Chondrocyte (in vitro differentiated cells): ENCODE data around the gene PTPN12. TPM values are rescaled to one million over a fixed set of nuclear protein-coding genes. Genes with fewer than 3 reads are reported as not detected.

ENCODE experiments used
- DNase-seq: peaks from one replicate; pipeline ENCODE4 v3.0.0; 2021; ENCODE audit warnings: mixed read lengths, low spot score
- H3K27ac Mint-ChIP-seq: one replicate; pipeline ENCODE4 v1.8.0; 2021; ENCODE audit warnings: mild to moderate bottlenecking, moderate library complexity, mixed read lengths; ENCODE audit not compliant: unreplicated experiment
- H3K27me3 Mint-ChIP-seq: 2 replicates; pipeline ENCODE4 v1.8.0; 2021; ENCODE audit warnings: low read depth, mixed read lengths
- H3K36me3 Mint-ChIP-seq: 2 replicates; pipeline ENCODE4 v1.8.0; 2021; ENCODE audit warnings: low read depth, mixed read lengths
- H3K4me1 Mint-ChIP-seq: 2 replicates; pipeline ENCODE4 v1.8.0; 2021; ENCODE audit warnings: low read depth, mild to moderate bottlenecking, mixed read lengths
- H3K4me3 Mint-ChIP-seq: one replicate; pipeline ENCODE4 v1.8.0; 2021; ENCODE audit warnings: mild to moderate bottlenecking, moderate library complexity, mixed read lengths; ENCODE audit not compliant: unreplicated experiment
- H3K9me3 Mint-ChIP-seq: 2 replicates; pipeline ENCODE4 v1.8.0; 2021; ENCODE audit warnings: low read depth, mixed read lengths
- CTCF ChIP-seq: fragments of 200-600 bp; sonication (generic); IDR thresholded peaks from 2 replicates; pipeline ENCODE4 v1.5.0; 2021; ENCODE audit warnings: antibody characterized with exemption, mild to moderate bottlenecking, moderate library complexity
- total RNA-seq: library from RNA; stranded (reverse); gene quantifications from 3 replicates; pipeline ENCODE4 v1.2.1, GENCODE V29; 2021

The PTPN12 gene
- total RNA-seq, 1 donor from 2014 or later = 68.2 TPM

GRCh38 chr7:77665161-77665560 is 128.1 kb downstream of the PTPN12 start:
- H3K4me1 Mint-ChIP-seq = peaks cover 7% of the 10 kb centered on the region
- TF ChIP-seq CTCF = no peak
- no peaks in the 10 kb centered on the region for H3K9me3 Mint-ChIP-seq
- peaks cover 6% of the 10 kb centered on the region for H3K36me3 Mint-ChIP-seq
- DNase-seq = no peak
- no peak overlapping the region for H3K4me3 Mint-ChIP-seq
- H3K27me3 Mint-ChIP-seq = no peaks in the 10 kb centered on the region
- H3K27ac Mint-ChIP-seq = no peak overlapping the region

GRCh38 chr7:77667459-77668086 is 130.5 kb downstream of the PTPN12 start:
- Mint-ChIP-seq H3K27ac (no peak overlapping the region), H3K9me3 (no peaks in the 10 kb centered on the region), H3K4me1 (peaks cover 12% of the 10 kb centered on the region), H3K36me3 (peaks cover 6% of the 10 kb centered on the region), H3K4me3 (no peak overlapping the region), H3K27me3 (no peaks in the 10 kb centered on the region)
- DNase-seq = no peak
- TF ChIP-seq CTCF = no peak

- no peak for TF ChIP-seq CTCF
- DNase-seq = no peak
- H3K9me3 Mint-ChIP-seq = no peaks in the 10 kb centered on the region
- H3K36me3 Mint-ChIP-seq = no peaks in the 10 kb centered on the region
- no peak overlapping the region for H3K27ac Mint-ChIP-seq
- no peaks in the 10 kb centered on the region for H3K27me3 Mint-ChIP-seq
- no peak overlapping the region for H3K4me3 Mint-ChIP-seq
- H3K4me1 Mint-ChIP-seq = peaks cover 19% of the 10 kb centered on the region
Measured at GRCh38 chr7:77674878-77675277, 137.8 kb downstream of the PTPN12 start.

GRCh38 chr7:77679608-77680007 is 142.5 kb downstream of the PTPN12 start:
- peak overlapping the region; percentile 82 for H3K27ac Mint-ChIP-seq
- H3K4me3 Mint-ChIP-seq = no peak overlapping the region
- no peaks in the 10 kb centered on the region for H3K27me3 Mint-ChIP-seq

GRCh38 chr7:77680266-77680665 is 143.2 kb downstream of the PTPN12 start:
- H3K27me3 Mint-ChIP-seq = no peaks in the 10 kb centered on the region
- no peak for TF ChIP-seq CTCF
- H3K4me1 Mint-ChIP-seq = peaks cover 24% of the 10 kb centered on the region
- H3K9me3 Mint-ChIP-seq = no peaks in the 10 kb centered on the region
- no peak overlapping the region for H3K27ac Mint-ChIP-seq
- H3K36me3 Mint-ChIP-seq = peaks cover 2% of the 10 kb centered on the region
- DNase-seq = no peak
- H3K4me3 Mint-ChIP-seq = no peak overlapping the region

More at GRCh38 chr7:77679608-77680007, 142.5 kb downstream of the PTPN12 start:
- peaks cover 20% of the 10 kb centered on the region for H3K4me1 Mint-ChIP-seq
- no peak for DNase-seq
- H3K9me3 Mint-ChIP-seq = no peaks in the 10 kb centered on the region
- no peak for TF ChIP-seq CTCF
- peaks cover 2% of the 10 kb centered on the region for H3K36me3 Mint-ChIP-seq
